K562 (cell line): ENCODE measurements around the gene B4GALT7. TPM values are rescaled to one million over a fixed set of nuclear protein-coding genes. Genes with fewer than 3 reads are reported as not detected.

Experiments
- ATAC-seq: fragments of 200-7000 bp; cut with Tn5 transposase; 3 replicates; pipeline ENCODE4 v1.9.1; 2020; ENCODE audit warnings: moderate library complexity
- BruUV-seq: library from RNA; stranded (reverse); fragments of 400-500 nt; replicated peaks from 2 replicates; lab custom pipeline; 2021; lab: Mats Ljungman, UMichigan
- CTCF ChIA-PET: fragments of 300-600 bp; formaldehyde crosslinking; extraction: SDS; loops from one replicate; lab custom pipeline; 2021; ENCODE audit warnings: low intra/inter-chr PET ratio; lab: Yijun Ruan, JAX
- POLR2A ChIA-PET: fragments of 300-600, 350-650 bp; sonication (Branson Sonifier 250); formaldehyde crosslinking; extraction: SDS; loops from one replicate; lab custom pipeline; 2021; ENCODE audit warnings: antibody characterized with exemption, inconsistent platforms; lab: Yijun Ruan, JAX
- DNase-seq, 4 experiments: peaks; one replicate each; pipeline versions ENCODE4 v3.0.0 to v3.0.0-alpha.2; 2011 to 2018; ENCODE audit warnings: low spot score in 3 of 4, mixed read lengths in 3 of 4; ENCODE audit errors: extremely low read depth in 1 of 4
- FAIRE-seq: peaks from 2 replicates; lab custom pipeline; 2011; peaks lifted over from hg19 to GRCh38; lab: Jason Lieb, UNC
- H2AFZ ChIP-seq: 2 replicates; pipeline ENCODE4 v1.6.0; 2011; ENCODE audit warnings: low read depth, low read length, control low read depth, inconsistent platforms
- H3K27ac ChIP-seq: fragments of 200-600 bp; 3 replicates; pipeline ENCODE4 v1.8.0; 2011; ENCODE audit warnings: low read depth, mild to moderate bottlenecking, control low read depth, inconsistent platforms, low read length, moderate library complexity, mixed read lengths; ENCODE audit errors: extremely low read depth
- H3K27me3 ChIP-seq, 2 experiments: fragments of 300-600 bp in 1 of 2; 2 replicates in 1 of 2; 3 replicates in 1 of 2; pipeline versions ENCODE4 v1.6.0 to v1.8.0; 2011; ENCODE audit warnings: inconsistent platforms in 2 of 2, low read length in 2 of 2, mild to moderate bottlenecking in 1 of 2, mixed read lengths in 1 of 2, moderate library complexity in 1 of 2; ENCODE audit not compliant: control insufficient read depth in 2 of 2, insufficient read depth in 2 of 2
- H3K36me3 ChIP-seq: fragments of 300-600 bp; 3 replicates; pipeline ENCODE4 v1.8.0; 2011; ENCODE audit warnings: mild to moderate bottlenecking, low read length, inconsistent platforms; ENCODE audit not compliant: control insufficient read depth, insufficient read depth
- H3K4me1 ChIP-seq, 2 experiments: fragments of 200-600 bp in 1 of 2; replicated peaks in 1 of 2; 2 replicates in 1 of 2; 3 replicates in 1 of 2; pipeline versions ENCODE4 v1.5.1 to v1.8.0; 2011; ENCODE audit warnings: inconsistent platforms in 2 of 2, low read length in 2 of 2, mild to moderate bottlenecking in 1 of 2, mixed read lengths in 1 of 2, moderate library complexity in 1 of 2; ENCODE audit not compliant: control insufficient read depth in 2 of 2, insufficient read depth in 2 of 2
- H3K4me2 ChIP-seq: 2 replicates; pipeline ENCODE4 v1.6.1; 2011; ENCODE audit warnings: low read length, control low read depth, inconsistent platforms, mixed read lengths; ENCODE audit not compliant: insufficient read depth
- H3K4me3 ChIP-seq: fragments of 200-600 bp; sonication (generic), shearing (Covaris generic); 2 replicates; pipeline ENCODE4 v1.5.1; 2016; ENCODE audit warnings: control low read depth, inconsistent platforms
- H3K79me2 ChIP-seq: fragments of 200-600 bp; 3 replicates; pipeline ENCODE4 v1.8.0; 2011; ENCODE audit warnings: low read length, inconsistent platforms; ENCODE audit not compliant: control insufficient read depth, insufficient read depth
- H3K9ac ChIP-seq, 2 experiments: 2 replicates each; pipeline versions ENCODE4 v1.6.0 to v1.6.1; 2011; ENCODE audit warnings: low read depth in 2 of 2, low read length in 2 of 2, control low read depth in 1 of 2, inconsistent platforms in 1 of 2, mild to moderate bottlenecking in 1 of 2, mixed read lengths in 1 of 2; ENCODE audit not compliant: insufficient read depth in 1 of 2
- H3K9me1 ChIP-seq: one replicate; pipeline ENCODE4 v1.6.0; 2011; ENCODE audit warnings: inconsistent platforms, mild to moderate bottlenecking, low read length, moderate library complexity; ENCODE audit not compliant: control insufficient read depth, insufficient read depth
- H3K9me3 ChIP-seq: replicated peaks from 2 replicates; pipeline ENCODE4 v1.5.1; 2011; ENCODE audit warnings: low read depth, low read length, inconsistent platforms; ENCODE audit not compliant: control insufficient read depth, insufficient read depth
- H4K20me1 ChIP-seq: replicated peaks from 2 replicates; pipeline ENCODE4 v1.6.1; 2011; ENCODE audit warnings: low read length, inconsistent platforms, mixed read lengths; ENCODE audit not compliant: control insufficient read depth, insufficient read depth
- MECOM ChIP-seq: fragments of 250-450 bp; sonication (Bioruptor Pico); IDR thresholded peaks from 2 replicates; pipeline ENCODE4 v1.8.0; 2022; ENCODE audit warnings: inconsistent platforms
- NR3C1 ChIP-seq: sonication (generic); formaldehyde crosslinking; IDR thresholded peaks from 2 replicates; pipeline ENCODE4 v1.8.1; 2022; ENCODE audit warnings: missing genetic modification reagents
- RBFOX2 ChIP-seq: fragments of 200-400 bp; formaldehyde crosslinking; IDR thresholded peaks from 2 replicates; pipeline ENCODE4 v1.6.1; 2017; ENCODE audit warnings: low read depth, mild to moderate bottlenecking, low read length, moderate library complexity
- ZBTB2 ChIP-seq: fragments of 450-650 bp; IDR thresholded peaks from 2 replicates; pipeline ENCODE4 v1.6.1; 2016; ENCODE audit warnings: antibody characterized with exemption
- ZNF282 ChIP-seq: sonication (generic); formaldehyde crosslinking; IDR thresholded peaks from 2 replicates; pipeline ENCODE4 v1.8.1; 2023; ENCODE audit warnings: missing genetic modification reagents
- WGBS: fragments of 100-300 bp; shearing (Covaris generic); methylation state at CpG from one replicate; pipeline ENCODE4 v1.1.6; 2016; ENCODE audit warnings: low coverage, mixed read lengths; ENCODE audit not compliant: insufficient coverage; ENCODE audit errors: missing lambda C conversion rate; 5-methylcytosine and 5-hydroxymethylcytosine counted together
- in situ Hi-C: fragments of 300-500 bp; cut with MboI; formaldehyde crosslinking; loops from 4 replicates; pipeline ENCODE4 v1.15.0; 2018; ENCODE audit warnings: inconsistent platforms, mixed read lengths
- intact Hi-C: fragments of 100-400 bp; cut with micrococcal nuclease; formaldehyde crosslinking; loops from 2 replicates; pipeline ENCODE4 v1.14.2; 2022
- polyA plus RNA-seq, 8 experiments: library from polyadenylated mRNA; depleted of rRNA in 4 of 8; stranded (reverse) in 5 of 8; unstranded in 3 of 8; fragments of >200 nt; fragmentation: Nextera tagmentation in 2 of 8; fragmentation: Illumina TruSeq in 1 of 8; extraction: Ambion mirVana in 2 of 8; extraction: Trizol in 1 of 8; gene quantifications; 2 replicates each; pipeline versions ENCODE4 v1.2.1 to v1.2.3, GENCODE V29; 2011 to 2014; ENCODE audit warnings: inconsistent platforms in 1 of 8, missing spikeins in 1 of 8
- total RNA-seq, 7 experiments: library from RNA; depleted of rRNA in 6 of 7; stranded (reverse); fragments of >200 nt in 6 of 7; fragmentation: Illumina TruSeq in 2 of 7; extraction: Trizol in 2 of 7; gene quantifications; 2 replicates each; pipeline versions ENCODE4 v1.2.1 to v1.2.3, GENCODE V29; 2011 to 2021; ENCODE audit warnings: low replicate concordance in 1 of 7

Gene B4GALT7
- total and polyA plus RNA-seq, 9 of the 15 experiments (the other 6 are each of a cell fraction or from before 2014, with no cell fraction given), result 0.34 to 17.7 (median 9.1) TPM

GRCh38 chr5:177599731-177600507 is at the start of gene B4GALT7 (continued):
- TF ChIP-seq MECOM (0 out of 2 replicates have a peak, but pooled peaks have one; percentile 14), ZBTB2 (no peak)
- TF ChIP-seq, all 486 proteins: peak for 104

- DNase-seq (no peak), FAIRE-seq (no peak), ATAC-seq (no peak)
- ChIA-PET POLR2A (interaction anchor here (0.6 to 1.6 kb wide), 5 partner anchors 8 to 39 kb away, joined by 3 to 6 read pairs (median 5); partner anchors contain the start of gene TMED9), CTCF (no interaction called here)
- no peak overlapping the region for H2AFZ ChIP-seq
- H4K20me1 ChIP-seq, result peaks cover 17% of the 10 kb centered on the region
- TF ChIP-seq NR3C1 (CRISPR knock-in tag) (no peak), ZNF282 (CRISPR knock-in tag) (no peak), RBFOX2 (peak; percentile 58; the same call in 1 of the 2 replicates)
- intact Hi-C loops, result no loop called here
- H3K27me3 ChIP-seq, result no peaks in the 10 kb centered on the region
- 80% methylated on average over 15 of the region's 16 CpGs for WGBS
- H3K4me1 ChIP-seq, result peaks cover 18 to 35% of the 10 kb centered on the region in 2 experiments
- H3K27ac ChIP-seq, result no peak overlapping the region
- peaks cover 43% of the 10 kb centered on the region for H3K79me2 ChIP-seq
- peaks cover 35% of the 10 kb centered on the region for H3K36me3 ChIP-seq
- H3K4me2 ChIP-seq, result peak overlapping the region; percentile 76
- no peaks in the 10 kb centered on the region for H3K9me1 ChIP-seq
- H3K9me3 ChIP-seq, result no peaks in the 10 kb centered on the region
- in situ Hi-C loops, result no loop called here
- BruUV-seq, result no TSS peak
- H3K9ac ChIP-seq, result peak overlapping the region; percentile 75 to 94; a peak in 3 of 4 replicates
- H3K4me3 ChIP-seq, result peak overlapping the region; percentile 83
Measured at GRCh38 chr5:177552839-177553455, 47.0 kb upstream of the B4GALT7 start.
